H9 (cell line): Measurements from ENCODE around the gene PER2. TPM values are rescaled to one million over a fixed set of nuclear protein-coding genes. Genes with fewer than 3 reads are reported as not detected.

Experiments
- DNase-seq: peaks from one replicate; pipeline ENCODE4 v3.0.0-alpha.2; 2017
- H2AFZ ChIP-seq: one replicate; pipeline ENCODE4 v1.6.1; 2013; ENCODE audit warnings: mild to moderate bottlenecking, low read length, control low read depth, moderate library complexity
- H2AK5ac ChIP-seq: 2 replicates; pipeline ENCODE4 v1.6.1; 2013; ENCODE audit warnings: low read length, control low read depth, mixed read lengths; ENCODE audit not compliant: insufficient read length
- H2BK120ac ChIP-seq: one replicate; pipeline ENCODE4 v1.6.1; 2013; ENCODE audit warnings: low read depth, mild to moderate bottlenecking, low read length, control low read depth, inconsistent platforms; ENCODE audit not compliant: poor library complexity, severe bottlenecking
- H2BK12ac ChIP-seq: 2 replicates; pipeline ENCODE4 v1.6.1; 2013; ENCODE audit warnings: low read length, control low read depth, mixed read lengths, low read depth; ENCODE audit not compliant: insufficient read length
- H2BK15ac ChIP-seq: 2 replicates; pipeline ENCODE4 v1.6.1; 2013; ENCODE audit warnings: low read depth, low read length, control low read depth
- H2BK20ac ChIP-seq: one replicate; pipeline ENCODE4 v1.6.1; 2013; ENCODE audit warnings: low read depth, mild to moderate bottlenecking, low read length, control low read depth, inconsistent platforms; ENCODE audit not compliant: poor library complexity, severe bottlenecking
- H2BK5ac ChIP-seq: 2 replicates; pipeline ENCODE4 v1.6.1; 2013; ENCODE audit warnings: low read length, control low read depth, mixed read lengths; ENCODE audit not compliant: insufficient read length
- H3K14ac ChIP-seq: 2 replicates; pipeline ENCODE4 v1.6.1; 2013; ENCODE audit warnings: low read length, control low read depth; ENCODE audit not compliant: insufficient read depth
- H3K18ac ChIP-seq: 2 replicates; pipeline ENCODE4 v1.6.1; 2013; ENCODE audit warnings: low read depth, mild to moderate bottlenecking, mixed read lengths, low read length, control low read depth; ENCODE audit not compliant: insufficient read length
- H3K23ac ChIP-seq: 2 replicates; pipeline ENCODE4 v1.6.1; 2013; ENCODE audit warnings: low read length, control low read depth, mixed read lengths, low read depth; ENCODE audit not compliant: insufficient read length
- H3K23me2 ChIP-seq: 2 replicates; pipeline ENCODE4 v1.6.1; 2013; ENCODE audit warnings: low read depth, mild to moderate bottlenecking, mixed read lengths, low read length, control low read depth; ENCODE audit not compliant: insufficient read length, poor library complexity, severe bottlenecking
- H3K27ac ChIP-seq: 2 replicates; pipeline ENCODE4 v1.5.1; 2013; ENCODE audit warnings: low read length, control low read depth, mixed read lengths, low read depth; ENCODE audit not compliant: insufficient read length
- H3K27me3 ChIP-seq: 2 replicates; pipeline ENCODE4 v1.6.1; 2013; ENCODE audit warnings: low read length, control low read depth, inconsistent platforms; ENCODE audit not compliant: insufficient read depth
- H3K4ac ChIP-seq: 2 replicates; pipeline ENCODE4 v1.6.1; 2013; ENCODE audit warnings: low read depth, mild to moderate bottlenecking, control low read depth, inconsistent platforms, low read length, moderate library complexity
- H3K4me1 ChIP-seq: 2 replicates; pipeline ENCODE4 v1.6.1; 2013; ENCODE audit warnings: low read length, control low read depth, inconsistent platforms; ENCODE audit not compliant: insufficient read depth
- H3K4me2 ChIP-seq: 2 replicates; pipeline ENCODE4 v1.6.1; 2013; ENCODE audit warnings: low read length, control low read depth, mixed read lengths; ENCODE audit not compliant: insufficient read length, insufficient read depth
- H3K56ac ChIP-seq: 2 replicates; pipeline ENCODE4 v1.6.1; 2013; ENCODE audit warnings: low read depth, mild to moderate bottlenecking, mixed read lengths, low read length, control low read depth; ENCODE audit not compliant: insufficient read length
- H3K79me1 ChIP-seq: 2 replicates; pipeline ENCODE4 v1.6.1; 2013; ENCODE audit warnings: low read depth, mild to moderate bottlenecking, moderate library complexity, low read length, control low read depth, inconsistent platforms; ENCODE audit not compliant: insufficient read depth, poor library complexity, severe bottlenecking
- H3K79me2 ChIP-seq: 2 replicates; pipeline ENCODE4 v1.6.1; 2013; ENCODE audit warnings: low read length, control low read depth, inconsistent platforms; ENCODE audit not compliant: insufficient read depth
- H3K9ac ChIP-seq: 2 replicates; pipeline ENCODE4 v1.6.1; 2013; ENCODE audit warnings: low read length, control low read depth, mixed read lengths; ENCODE audit not compliant: insufficient read length; ENCODE audit errors: extremely low read depth
- H3K9me3 ChIP-seq: one replicate; pipeline ENCODE4 v1.6.1; 2013; ENCODE audit warnings: low read depth, low read length, inconsistent platforms; ENCODE audit not compliant: control insufficient read depth
- H3T11ph ChIP-seq: one replicate; pipeline ENCODE4 v1.6.1; 2013; ENCODE audit warnings: mild to moderate bottlenecking, low read length, control low read depth, inconsistent platforms
- H4K20me1 ChIP-seq: one replicate; pipeline ENCODE4 v1.6.1; 2013; ENCODE audit not compliant: control insufficient read depth, insufficient read length, insufficient read depth
- H4K5ac ChIP-seq: 2 replicates; pipeline ENCODE4 v1.6.1; 2013; ENCODE audit warnings: low read depth, mild to moderate bottlenecking, mixed read lengths, low read length, control low read depth; ENCODE audit not compliant: insufficient read length
- H4K8ac ChIP-seq: replicated peaks from 2 replicates; pipeline ENCODE4 v1.6.1; 2013; ENCODE audit warnings: low read length, control low read depth, mixed read lengths, low read depth; ENCODE audit not compliant: insufficient read length
- H4K91ac ChIP-seq: 2 replicates; pipeline ENCODE4 v1.6.1; 2013; ENCODE audit warnings: low read depth, mild to moderate bottlenecking, moderate library complexity, mixed read lengths, low read length, control low read depth; ENCODE audit not compliant: insufficient read length
- H3K27ac Mint-ChIP-seq, 3 experiments: 2 replicates in 2 of 3; 3 replicates in 1 of 3; pipeline ENCODE4 v1.8.0; 2020 to 2021; ENCODE audit warnings: mixed read lengths in 3 of 3, mild to moderate bottlenecking in 1 of 3, moderate library complexity in 1 of 3
- H3K27me3 Mint-ChIP-seq: 2 replicates; pipeline ENCODE4 v1.8.0; 2021; ENCODE audit warnings: low read depth, mild to moderate bottlenecking, moderate library complexity, mixed read lengths
- H3K36me3 Mint-ChIP-seq, 3 experiments: 2 replicates in 2 of 3; 3 replicates in 1 of 3; pipeline ENCODE4 v1.8.0; 2020 to 2021; ENCODE audit warnings: low read depth in 3 of 3, mixed read lengths in 3 of 3; ENCODE audit not compliant: insufficient read depth in 1 of 3
- H3K4me1 Mint-ChIP-seq, 2 experiments: 2 replicates each; pipeline ENCODE4 v1.8.0; 2020; ENCODE audit warnings: mixed read lengths in 2 of 2
- H3K4me3 Mint-ChIP-seq, 2 experiments: 2 replicates in 1 of 2; 3 replicates in 1 of 2; pipeline ENCODE4 v1.8.0; 2020 to 2021; ENCODE audit warnings: mild to moderate bottlenecking in 2 of 2, mixed read lengths in 2 of 2, moderate library complexity in 1 of 2
- H3K9me3 Mint-ChIP-seq, 2 experiments: 2 replicates in 1 of 2; 3 replicates in 1 of 2; pipeline ENCODE4 v1.8.0; 2020; ENCODE audit warnings: mild to moderate bottlenecking in 2 of 2, mixed read lengths in 2 of 2, moderate library complexity in 1 of 2
- WGBS: extraction: QIAGEN DNeasy Blood & Tissue Kit; methylation state at CpG from one replicate; pipeline ENCODE4 v1.1.7; 2013; ENCODE audit warnings: missing lambda C conversion rate, low lambda C conversion rate, mixed read lengths; ENCODE audit not compliant: insufficient read length; ENCODE audit errors: extremely low coverage; 5-methylcytosine and 5-hydroxymethylcytosine counted together
- total RNA-seq: library from RNA; stranded (reverse); gene quantifications from 2 replicates; pipeline ENCODE4 v1.2.1, GENCODE V29; 2021
- TF ChIP-seq, protein P1 (sequence below): fragments of 200-600 bp; sonication (generic); conservative IDR thresholded peaks from 3 replicates; pipeline ENCODE4 v1.8.0; 2021; ENCODE audit warnings: antibody characterized with exemption, mild to moderate bottlenecking

PER2 gene
- total RNA-seq, 1 experiment from 2014 or later = 12.9 TPM

DNA sequence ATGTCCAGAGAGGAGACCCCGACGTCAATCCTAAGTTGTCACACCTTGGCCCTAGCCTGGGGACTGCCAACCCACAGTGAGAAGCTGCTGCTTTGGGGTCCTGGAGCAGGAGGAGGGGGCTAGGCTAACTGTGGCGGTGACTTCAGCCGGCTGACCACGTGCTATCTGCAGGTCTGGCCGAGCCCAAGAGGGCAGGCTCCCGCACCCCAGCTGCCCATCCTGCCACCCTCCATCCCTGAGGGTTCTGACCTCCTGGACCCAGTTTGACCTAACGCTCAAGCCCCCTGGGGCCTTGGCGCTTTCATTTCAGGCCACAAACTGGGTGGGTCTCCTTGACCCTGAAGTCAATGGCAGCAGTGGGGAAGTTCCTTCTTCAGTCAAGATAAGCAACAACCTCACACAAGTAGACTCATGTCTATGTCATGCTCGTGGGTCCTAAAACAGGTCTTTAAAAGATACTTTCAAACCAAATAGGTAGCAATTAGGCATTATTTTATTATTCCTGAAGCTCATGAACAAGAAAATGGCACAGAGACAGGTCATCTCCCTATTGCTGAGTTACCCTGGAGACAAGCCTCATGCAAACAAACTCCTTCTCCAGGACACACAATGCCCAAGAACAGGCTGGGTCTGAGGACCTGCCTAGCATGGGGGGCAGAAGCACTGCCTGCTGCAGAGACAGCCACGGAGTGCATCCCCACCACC, 50.8 kb downstream of the PER2 start:
- no CpG with 5 or more reads among the region's 11 CpGs for WGBS
- Histone ChIP-seq H3K23ac (no peak overlapping the region), H2BK5ac (no peak overlapping the region), H4K91ac (no peak overlapping the region), H2AFZ (no peak overlapping the region), H3K4ac (no peak overlapping the region), H3K27ac (no peak overlapping the region), H3K18ac (no peak overlapping the region), H4K20me1 (no peaks in the 10 kb centered on the region), H3K4me2 (no peak overlapping the region), H3K23me2 (peaks cover 6% of the 10 kb centered on the region), H2AK5ac (no peak overlapping the region), H3K79me1 (no peaks in the 10 kb centered on the region), H2BK120ac (no peak overlapping the region), H3K79me2 (no peaks in the 10 kb centered on the region; the same call in 1 of the 2 replicates), H3K9me3 (no peaks in the 10 kb centered on the region), H4K5ac (no peak overlapping the region), H2BK12ac (no peak overlapping the region), H3K14ac (no peak overlapping the region), H3K27me3 (peaks cover 15% of the 10 kb centered on the region; the same call in 1 of the 2 replicates), H3K56ac (no peak overlapping the region), H3K4me1 (peaks cover under 1% of the 10 kb centered on the region; the same call in 1 of the 2 replicates), H3K9ac (no peak overlapping the region), H3T11ph (no peak overlapping the region), H4K8ac (no peak overlapping the region), H2BK20ac (no peak overlapping the region), H2BK15ac (no peak overlapping the region)
- Mint-ChIP-seq H3K36me3 (peaks cover 0 to 5% (median 3%) of the 10 kb centered on the region in 3 experiments; a peak in 4 of 7 replicates), H3K27me3 (peaks cover 69% of the 10 kb centered on the region), H3K4me1 (peaks cover 8 to 11% of the 10 kb centered on the region in 2 experiments; a peak in 3 of 4 replicates), H3K27ac (no peak overlapping the region), H3K4me3 (peak overlapping the region; percentile 37 to 63; a peak in 3 of 5 replicates), H3K9me3 (peaks cover 2 to 3% of the 10 kb centered on the region in 2 experiments; a peak in 3 of 5 replicates)
- no peak for DNase-seq
- TF ChIP-seq, protein P1, sequence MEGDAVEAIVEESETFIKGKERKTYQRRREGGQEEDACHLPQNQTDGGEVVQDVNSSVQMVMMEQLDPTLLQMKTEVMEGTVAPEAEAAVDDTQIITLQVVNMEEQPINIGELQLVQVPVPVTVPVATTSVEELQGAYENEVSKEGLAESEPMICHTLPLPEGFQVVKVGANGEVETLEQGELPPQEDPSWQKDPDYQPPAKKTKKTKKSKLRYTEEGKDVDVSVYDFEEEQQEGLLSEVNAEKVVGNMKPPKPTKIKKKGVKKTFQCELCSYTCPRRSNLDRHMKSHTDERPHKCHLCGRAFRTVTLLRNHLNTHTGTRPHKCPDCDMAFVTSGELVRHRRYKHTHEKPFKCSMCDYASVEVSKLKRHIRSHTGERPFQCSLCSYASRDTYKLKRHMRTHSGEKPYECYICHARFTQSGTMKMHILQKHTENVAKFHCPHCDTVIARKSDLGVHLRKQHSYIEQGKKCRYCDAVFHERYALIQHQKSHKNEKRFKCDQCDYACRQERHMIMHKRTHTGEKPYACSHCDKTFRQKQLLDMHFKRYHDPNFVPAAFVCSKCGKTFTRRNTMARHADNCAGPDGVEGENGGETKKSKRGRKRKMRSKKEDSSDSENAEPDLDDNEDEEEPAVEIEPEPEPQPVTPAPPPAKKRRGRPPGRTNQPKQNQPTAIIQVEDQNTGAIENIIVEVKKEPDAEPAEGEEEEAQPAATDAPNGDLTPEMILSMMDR = no peak
